ENCODE results near the gene THADA.
"Not testable (repeated sequence)": the region's sequence is repeated elsewhere in the genome, so short reads cannot be mapped to it uniquely, and the experiment has no call there.

THADA gene

GRCh38 chr2:43192744-43193651 is 402.8 kb downstream of the THADA start:
- DNase-seq (ENCODE audit: low read depth in 2 of 2, low spot score in 1 of 2): no peak

GRCh38 chr2:43191947-43192516 is 403.8 kb downstream of the THADA start:
- DNase-seq (ENCODE audit: low read depth in 2 of 2, low spot score in 1 of 2): no peak

- DNase-seq (ENCODE audit: low read depth in 2 of 2, low spot score in 1 of 2): no peak
Measured at GRCh38 chr2:43190311-43191052, 405.4 kb downstream of the THADA start.

- not testable (repeated sequence) for DNase-seq (ENCODE audit: low read depth in 2 of 2, low spot score in 1 of 2)
Measured at GRCh38 chr2:43189861-43190260, 406.0 kb downstream of the THADA start.

GRCh38 chr2:43188561-43189386 is 407.1 kb downstream of the THADA start:
- DNase-seq (ENCODE audit: low read depth in 2 of 2, low spot score in 1 of 2): no peak

- DNase-seq (ENCODE audit: low read depth in 2 of 2, low spot score in 1 of 2): no peak
Measured at GRCh38 chr2:43186679-43187374, 409.0 kb downstream of the THADA start.

- no peak for DNase-seq (ENCODE audit: low read depth in 2 of 2, low spot score in 1 of 2)
Measured at GRCh38 chr2:43186321-43186678, 409.5 kb downstream of the THADA start.

- DNase-seq (ENCODE audit: low read depth in 2 of 2, low spot score in 1 of 2): no peak
Measured at GRCh38 chr2:43185146-43185545, 410.7 kb downstream of the THADA start.

- DNase-seq (ENCODE audit: low read depth in 2 of 2, low spot score in 1 of 2): no peak
Measured at GRCh38 chr2:43184339-43184895, 411.4 kb downstream of the THADA start.

- DNase-seq (ENCODE audit: low read depth in 2 of 2, low spot score in 1 of 2): no peak
Measured at GRCh38 chr2:43183743-43184142, 412.1 kb downstream of the THADA start.

- DNase-seq (ENCODE audit: low read depth in 2 of 2, low spot score in 1 of 2): no peak
Measured at GRCh38 chr2:43180897-43181296, 414.9 kb downstream of the THADA start.

All from stimulated activated CD8-positive, alpha-beta memory T cell treated with anti-CD3 and anti-CD28 coated beads, Interleukin-4, amount 100 ng/mL, for 1 hour (primary cell).